Ammon's horn (tissue), 1 donor: Measurements from ENCODE around the gene ARHGEF6.
A peak's percentile ranks its signal among the peaks of the same experiment; 100 is the strongest.
"Not testable (repeated sequence)": the region's sequence is repeated elsewhere in the genome, so short reads cannot be mapped to it uniquely, and the experiment has no call there.

Experiments
- DNase-seq: peaks from one replicate; pipeline ENCODE4 v3.0.0-alpha.2; 2016; ENCODE audit warnings: low spot score

ARHGEF6 gene

GRCh38 chrX:136780763-136781162 is at the start of gene ARHGEF6:
ARHGEF6 (minus strand) TSS chrX:136780932; CDS start chrX:136780882, 50 bp downstream.
- DNase-seq, result peak; percentile 31

- no peak for DNase-seq
Measured at GRCh38 chrX:136829413-136829812, 48.7 kb upstream of the ARHGEF6 start.

GRCh38 chrX:136828830-136829229 is 48.1 kb upstream of the ARHGEF6 start:
- peak; percentile 20 for DNase-seq

GRCh38 chrX:136827026-136827425 is 46.3 kb upstream of the ARHGEF6 start:
- no peak for DNase-seq

- peak; percentile 15 for DNase-seq
Measured at GRCh38 chrX:136825771-136826170, 45.0 kb upstream of the ARHGEF6 start.

- DNase-seq, result no peak
Measured at GRCh38 chrX:136823175-136823574, 42.4 kb upstream of the ARHGEF6 start.

- no peak for DNase-seq
Measured at GRCh38 chrX:136822337-136823095, 41.8 kb upstream of the ARHGEF6 start.

- not testable (repeated sequence) for DNase-seq
Measured at GRCh38 chrX:136819756-136820155, 39.0 kb upstream of the ARHGEF6 start.

- no peak for DNase-seq
Measured at GRCh38 chrX:136819031-136819703, 38.4 kb upstream of the ARHGEF6 start.

GRCh38 chrX:136816975-136817374 is 36.2 kb upstream of the ARHGEF6 start:
- DNase-seq, result no peak

- no peak for DNase-seq
Measured at GRCh38 chrX:136814847-136815750, 34.4 kb upstream of the ARHGEF6 start.

- DNase-seq, result no peak
Measured at GRCh38 chrX:136812286-136812685, 31.6 kb upstream of the ARHGEF6 start.

GRCh38 chrX:136810493-136810892 is 29.8 kb upstream of the ARHGEF6 start:
- DNase-seq, result no peak

- peak; percentile 44 for DNase-seq
Measured at GRCh38 chrX:136806891-136807410, 26.2 kb upstream of the ARHGEF6 start.

- no peak for DNase-seq
Measured at GRCh38 chrX:136802515-136802914, 21.8 kb upstream of the ARHGEF6 start.

- DNase-seq, result no peak
Measured at GRCh38 chrX:136797787-136798186, 17.1 kb upstream of the ARHGEF6 start.

GRCh38 chrX:136795132-136795531 is 14.4 kb upstream of the ARHGEF6 start:
- not testable (repeated sequence) for DNase-seq

GRCh38 chrX:136794660-136795059 is 13.9 kb upstream of the ARHGEF6 start:
- not testable (repeated sequence) for DNase-seq

- no peak for DNase-seq
Measured at GRCh38 chrX:136794080-136794479, 13.3 kb upstream of the ARHGEF6 start.

- no peak for DNase-seq
Measured at GRCh38 chrX:136789856-136790255, 9.1 kb upstream of the ARHGEF6 start.

GRCh38 chrX:136784231-136784630 is 3.5 kb upstream of the ARHGEF6 start:
- DNase-seq, result no peak

- no peak for DNase-seq
Measured at GRCh38 chrX:136783159-136783558, 2.4 kb upstream of the ARHGEF6 start.
